ENCODE data around the gene GRIK3.

GRCh38 chr1:37056325-37056724 is 22.0 kb upstream of the GRIK3 start:
- TF ChIP-seq, protein P1, sequence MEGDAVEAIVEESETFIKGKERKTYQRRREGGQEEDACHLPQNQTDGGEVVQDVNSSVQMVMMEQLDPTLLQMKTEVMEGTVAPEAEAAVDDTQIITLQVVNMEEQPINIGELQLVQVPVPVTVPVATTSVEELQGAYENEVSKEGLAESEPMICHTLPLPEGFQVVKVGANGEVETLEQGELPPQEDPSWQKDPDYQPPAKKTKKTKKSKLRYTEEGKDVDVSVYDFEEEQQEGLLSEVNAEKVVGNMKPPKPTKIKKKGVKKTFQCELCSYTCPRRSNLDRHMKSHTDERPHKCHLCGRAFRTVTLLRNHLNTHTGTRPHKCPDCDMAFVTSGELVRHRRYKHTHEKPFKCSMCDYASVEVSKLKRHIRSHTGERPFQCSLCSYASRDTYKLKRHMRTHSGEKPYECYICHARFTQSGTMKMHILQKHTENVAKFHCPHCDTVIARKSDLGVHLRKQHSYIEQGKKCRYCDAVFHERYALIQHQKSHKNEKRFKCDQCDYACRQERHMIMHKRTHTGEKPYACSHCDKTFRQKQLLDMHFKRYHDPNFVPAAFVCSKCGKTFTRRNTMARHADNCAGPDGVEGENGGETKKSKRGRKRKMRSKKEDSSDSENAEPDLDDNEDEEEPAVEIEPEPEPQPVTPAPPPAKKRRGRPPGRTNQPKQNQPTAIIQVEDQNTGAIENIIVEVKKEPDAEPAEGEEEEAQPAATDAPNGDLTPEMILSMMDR (IDR thresholded peaks at IDR 0.05; ENCODE audit: low read depth, low read length, missing input control), result no peak
- TF ChIP-seq TAF1 (conservative IDR thresholded peaks at IDR 0.05) (no peak), NR2F2 (IDR thresholded peaks at IDR 0.05) (no peak), MAX (IDR thresholded peaks at IDR 0.05) (no peak), JUND (IDR thresholded peaks at IDR 0.05) (no peak), RAD21 (IDR thresholded peaks at IDR 0.05) (no peak), SP1 (IDR thresholded peaks at IDR 0.05) (no peak), HNF4G (IDR thresholded peaks at IDR 0.05) (no peak), GABPA (IDR thresholded peaks at IDR 0.05 in 1 of 2, conservative IDR thresholded peaks at IDR 0.05 in 1 of 2) (no peak), YY1 (IDR thresholded peaks at IDR 0.05) (no peak)
- TF ChIP-seq, protein P2, sequence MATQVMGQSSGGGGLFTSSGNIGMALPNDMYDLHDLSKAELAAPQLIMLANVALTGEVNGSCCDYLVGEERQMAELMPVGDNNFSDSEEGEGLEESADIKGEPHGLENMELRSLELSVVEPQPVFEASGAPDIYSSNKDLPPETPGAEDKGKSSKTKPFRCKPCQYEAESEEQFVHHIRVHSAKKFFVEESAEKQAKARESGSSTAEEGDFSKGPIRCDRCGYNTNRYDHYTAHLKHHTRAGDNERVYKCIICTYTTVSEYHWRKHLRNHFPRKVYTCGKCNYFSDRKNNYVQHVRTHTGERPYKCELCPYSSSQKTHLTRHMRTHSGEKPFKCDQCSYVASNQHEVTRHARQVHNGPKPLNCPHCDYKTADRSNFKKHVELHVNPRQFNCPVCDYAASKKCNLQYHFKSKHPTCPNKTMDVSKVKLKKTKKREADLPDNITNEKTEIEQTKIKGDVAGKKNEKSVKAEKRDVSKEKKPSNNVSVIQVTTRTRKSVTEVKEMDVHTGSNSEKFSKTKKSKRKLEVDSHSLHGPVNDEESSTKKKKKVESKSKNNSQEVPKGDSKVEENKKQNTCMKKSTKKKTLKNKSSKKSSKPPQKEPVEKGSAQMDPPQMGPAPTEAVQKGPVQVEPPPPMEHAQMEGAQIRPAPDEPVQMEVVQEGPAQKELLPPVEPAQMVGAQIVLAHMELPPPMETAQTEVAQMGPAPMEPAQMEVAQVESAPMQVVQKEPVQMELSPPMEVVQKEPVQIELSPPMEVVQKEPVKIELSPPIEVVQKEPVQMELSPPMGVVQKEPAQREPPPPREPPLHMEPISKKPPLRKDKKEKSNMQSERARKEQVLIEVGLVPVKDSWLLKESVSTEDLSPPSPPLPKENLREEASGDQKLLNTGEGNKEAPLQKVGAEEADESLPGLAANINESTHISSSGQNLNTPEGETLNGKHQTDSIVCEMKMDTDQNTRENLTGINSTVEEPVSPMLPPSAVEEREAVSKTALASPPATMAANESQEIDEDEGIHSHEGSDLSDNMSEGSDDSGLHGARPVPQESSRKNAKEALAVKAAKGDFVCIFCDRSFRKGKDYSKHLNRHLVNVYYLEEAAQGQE (IDR thresholded peaks at IDR 0.05), result no peak

Measured in liver (tissue), 3 donors.